Esophagus squamous epithelium (tissue), 5 donors: ENCODE measurements around the gene GSAP. TPM values are rescaled to one million over a fixed set of nuclear protein-coding genes. Genes with fewer than 3 reads are reported as not detected.

Source experiments
- DNase-seq: peaks from one replicate; lab custom pipeline; 2025; lab: John Stamatoyannopoulos, UW
- H3K27ac ChIP-seq, 4 donors: fragments of 200-600 bp; sonication (generic); one replicate each; pipeline ENCODE4 v1.5.1; 2016 to 2019; ENCODE audit warnings: mild to moderate bottlenecking in 1 of 4
- H3K27me3 ChIP-seq, 4 donors: fragments of 200-600 bp; sonication (generic); 1 replicate in 3 of 4; 2 replicates in 1 of 4; pipeline versions ENCODE4 v1.5.1 to v1.6.0; 2017 to 2021; ENCODE audit warnings: antibody characterized with exemption in 1 of 4
- H3K36me3 ChIP-seq, 3 donors: fragments of 200-600 bp; sonication (generic); one replicate each; pipeline ENCODE4 v1.5.1; 2016 to 2019
- H3K4me1 ChIP-seq, 3 donors: fragments of 200-600 bp; sonication (generic); one replicate each; pipeline ENCODE4 v1.5.1; 2017 to 2019
- H3K4me3 ChIP-seq, 4 donors: fragments of 200-600 bp; sonication (generic); 1 replicate in 3 of 4; 2 replicates in 1 of 4; pipeline ENCODE4 v1.5.1; 2016 to 2019; ENCODE audit warnings: mild to moderate bottlenecking in 2 of 4, moderate library complexity in 1 of 4
- H3K9me3 ChIP-seq, 3 donors: fragments of 200-600 bp; sonication (generic); one replicate each; pipeline ENCODE4 v1.5.1; 2016 to 2019
- CTCF ChIP-seq, 6 experiments: fragments of 450-650 bp in 4 of 6; fragments of 200-600 bp in 2 of 6; sonication (generic) in 2 of 6; IDR thresholded peaks; one replicate each; pipeline ENCODE4 v1.5.1; 2016 to 2019; ENCODE audit warnings: antibody characterized with exemption in 6 of 6, mild to moderate bottlenecking in 4 of 6, moderate library complexity in 4 of 6
- POLR2A ChIP-seq, 4 donors: fragments of 450-650 bp; IDR thresholded peaks; one replicate each; pipeline ENCODE4 v1.6.1; 2017; ENCODE audit warnings: antibody characterized with exemption in 4 of 4, mild to moderate bottlenecking in 4 of 4, moderate library complexity in 3 of 4
- WGBS, 2 donors: methylation state at CpG; one replicate each; pipeline ENCODE4 v1.1.5; 2018; 5-methylcytosine and 5-hydroxymethylcytosine counted together
- intact Hi-C: fragments of 100-400 bp; cut with DNase I; formaldehyde crosslinking; loops from one replicate; pipeline ENCODE4 v1.15.0; 2022
- total RNA-seq, 4 donors: library from RNA; depleted of rRNA; stranded (reverse); fragments of >200 nt; gene quantifications; one replicate each; pipeline ENCODE4 v1.1.0, GENCODE V29; 2016
- donor health status: DM: yes; HTN: yes; CAD: no.

The GSAP gene
- total RNA-seq, 4 donors from 2014 or later = 5.7 to 22.5 (median 10.8) TPM

- Histone ChIP-seq H3K4me3 (no peak overlapping the region), H3K27ac (no peak overlapping the region), H3K27me3 (no peaks in the 10 kb centered on the region), H3K4me1 (peaks cover 0 to 6% (median 0%) of the 10 kb centered on the region in 3 donors), H3K36me3 (no peaks in the 10 kb centered on the region), H3K9me3 (no peaks in the 10 kb centered on the region)
- TF ChIP-seq CTCF (IDR thresholded peaks at IDR 0.05) (no peak), POLR2A (IDR thresholded peaks at IDR 0.05) (no peak)
- DNase-seq = no peak
- intact Hi-C loops = no loop called here
- 70 to 88% methylated on average over 1 to 2 of the region's 2 CpGs for WGBS, 2 donors
Observed at GRCh38 chr7:77441046-77441445, 24.9 kb upstream of the GSAP start.

- TF ChIP-seq CTCF (IDR thresholded peaks at IDR 0.05) = peak in 5 of 6 experiments; percentile 17 to 47 (median 31)
- no peak for TF ChIP-seq POLR2A (IDR thresholded peaks at IDR 0.05)
- H3K4me1 ChIP-seq = peaks cover 0 to 6% (median 0%) of the 10 kb centered on the region in 3 donors
- no peak for DNase-seq
- no peak overlapping the region for H3K4me3 ChIP-seq
- no peaks in the 10 kb centered on the region for H3K36me3 ChIP-seq
- H3K27me3 ChIP-seq = no peaks in the 10 kb centered on the region
- no peak overlapping the region for H3K27ac ChIP-seq
- no peaks in the 10 kb centered on the region for H3K9me3 ChIP-seq
- intact Hi-C loops = no loop called here
- 34 to 49% methylated on average over 3 to 5 of the region's 5 CpGs for WGBS, 2 donors
Observed at GRCh38 chr7:77439572-77439971, 23.4 kb upstream of the GSAP start.

- no peaks in the 10 kb centered on the region for H3K9me3 ChIP-seq
- TF ChIP-seq CTCF (IDR thresholded peaks at IDR 0.05) (no peak), POLR2A (IDR thresholded peaks at IDR 0.05) (no peak)
- intact Hi-C loops = no loop called here
- H3K27ac ChIP-seq = no peak overlapping the region
- DNase-seq = no peak
- H3K27me3 ChIP-seq = peaks cover 0 to 6% (median 0%) of the 10 kb centered on the region in 4 donors
- no peak overlapping the region for H3K4me3 ChIP-seq
- H3K4me1 ChIP-seq = peaks cover 0 to 6% (median 0%) of the 10 kb centered on the region in 3 donors
- no peaks in the 10 kb centered on the region for H3K36me3 ChIP-seq
- WGBS, 2 donors = 90 to 92% methylated on average over 1 of the region's 1 CpG
Observed at GRCh38 chr7:77438131-77438530, 22.0 kb upstream of the GSAP start.

- Histone ChIP-seq H3K4me1 (peaks cover 0 to 4% (median 0%) of the 10 kb centered on the region in 3 donors), H3K9me3 (no peaks in the 10 kb centered on the region), H3K36me3 (no peaks in the 10 kb centered on the region), H3K27me3 (peaks cover 0 to 6% (median 0%) of the 10 kb centered on the region in 4 donors), H3K27ac (no peak overlapping the region), H3K4me3 (no peak overlapping the region)
- no peak for DNase-seq
- 82 to 94% methylated on average over 3 of the region's 3 CpGs for WGBS, 2 donors
- TF ChIP-seq CTCF (IDR thresholded peaks at IDR 0.05) (no peak), POLR2A (IDR thresholded peaks at IDR 0.05) (no peak)
- intact Hi-C loops = no loop called here
Observed at GRCh38 chr7:77434570-77435275, 18.6 kb upstream of the GSAP start.

- no peak for DNase-seq
- WGBS, 2 donors = 81 to 90% methylated on average over 5 of the region's 5 CpGs
- no peak overlapping the region for H3K4me3 ChIP-seq
- TF ChIP-seq POLR2A (IDR thresholded peaks at IDR 0.05) (no peak), CTCF (IDR thresholded peaks at IDR 0.05) (no peak)
- H3K36me3 ChIP-seq = no peaks in the 10 kb centered on the region
- no peaks in the 10 kb centered on the region for H3K4me1 ChIP-seq
- no peak overlapping the region for H3K27ac ChIP-seq
- H3K9me3 ChIP-seq = no peaks in the 10 kb centered on the region
- intact Hi-C loops = no loop called here
- H3K27me3 ChIP-seq = peaks cover 0 to 7% (median 0%) of the 10 kb centered on the region in 4 donors
Observed at GRCh38 chr7:77433901-77434300, 17.8 kb upstream of the GSAP start.
